Hepatocyte (in vitro differentiated cells): ENCODE data around the gene CEP89.

Experiments used
- CTCF ChIP-seq: fragments of 200-600 bp; sonication (generic); IDR thresholded peaks from 2 replicates; pipeline ENCODE4 v1.5.1; 2016; ENCODE audit warnings: antibody characterized with exemption, mild to moderate bottlenecking; ENCODE audit not compliant: poor library complexity
- EZH2 ChIP-seq: fragments of 200-600 bp; sonication (generic); IDR thresholded peaks from 2 replicates; pipeline ENCODE4 v1.6.1; 2016; ENCODE audit warnings: antibody characterized with exemption, mild to moderate bottlenecking, borderline replicate concordance

- TF ChIP-seq CTCF: no peak
- TF ChIP-seq EZH2: no peak
These were observed 92.8 kb downstream of the CEP89 start for GRCh38 chr19:32878988-32879387.
